Gastroesophageal sphincter (tissue), 4 donors: Measurements from ENCODE around the gene LMCD1. TPM values are rescaled to one million over a fixed set of nuclear protein-coding genes. Genes with fewer than 3 reads are reported as not detected.

Experiments
- ATAC-seq: fragments of 150-250 bp; one replicate; pipeline ENCODE4 v1.9.1; 2016; ENCODE audit warnings: mild to moderate bottlenecking, moderate library complexity
- H3K27ac ChIP-seq, 4 donors: fragments of 200-600 bp; sonication (generic) in 3 of 4; 1 replicate in 3 of 4; 2 replicates in 1 of 4; pipeline ENCODE4 v1.5.1; 2016 to 2019
- H3K27me3 ChIP-seq: fragments of 200-600 bp; sonication (generic); one replicate; pipeline ENCODE4 v1.5.1; 2019
- H3K36me3 ChIP-seq, 2 donors: fragments of 200-600 bp; sonication (generic); one replicate each; pipeline ENCODE4 v1.5.1; 2019; ENCODE audit warnings: control low read depth in 1 of 2
- H3K4me1 ChIP-seq, 3 donors: fragments of 200-600 bp; sonication (generic); 1 replicate in 2 of 3; 2 replicates in 1 of 3; pipeline ENCODE4 v1.5.1; 2016 to 2019; ENCODE audit warnings: control low read depth in 2 of 3
- H3K4me3 ChIP-seq, 2 donors: fragments of 200-600 bp; sonication (generic); one replicate each; pipeline ENCODE4 v1.5.1; 2019; ENCODE audit warnings: mild to moderate bottlenecking in 1 of 2, moderate library complexity in 1 of 2
- H3K9me3 ChIP-seq, 3 donors: fragments of 200-600 bp; sonication (generic); one replicate each; pipeline ENCODE4 v1.5.1; 2017 to 2019; ENCODE audit warnings: control low read depth in 2 of 3
- EP300 ChIP-seq: sonication (generic); formaldehyde crosslinking; IDR thresholded peaks from one replicate; pipeline ENCODE4 v1.6.1; 2017; ENCODE audit warnings: antibody characterized with exemption, mild to moderate bottlenecking
- POLR2A ChIP-seq, 2 donors: fragments of 450-650 bp; IDR thresholded peaks; one replicate each; pipeline ENCODE4 v1.6.1; 2017; ENCODE audit warnings: antibody characterized with exemption in 2 of 2, mild to moderate bottlenecking in 2 of 2, moderate library complexity in 1 of 2
- POLR2AphosphoS5 ChIP-seq: sonication (generic); formaldehyde crosslinking; IDR thresholded peaks from one replicate; pipeline ENCODE4 v1.6.1; 2017; ENCODE audit warnings: antibody characterized with exemption
- WGBS, 2 donors: methylation state at CpG; one replicate each; pipeline ENCODE4 v1.1.5; 2018; ENCODE audit warnings: low coverage in 1 of 2; 5-methylcytosine and 5-hydroxymethylcytosine counted together
- total RNA-seq, 4 donors: library from RNA; depleted of rRNA; stranded (reverse); fragments of >200 nt; gene quantifications; one replicate each; pipeline ENCODE4 v1.1.0, GENCODE V29; 2016
- TF ChIP-seq, protein P1 (sequence below), 4 experiments: fragments of 200-600 bp in 2 of 4; fragments of 450-650 bp in 2 of 4; sonication (generic) in 1 of 4; IDR thresholded peaks; one replicate each; pipeline ENCODE4 v1.5.1; 2017 to 2019; ENCODE audit warnings: antibody characterized with exemption in 4 of 4, mild to moderate bottlenecking in 2 of 4, moderate library complexity in 2 of 4

LMCD1 gene
- total RNA-seq, 4 donors from 2014 or later: 17.6 to 318 (median 136) TPM

DNA sequence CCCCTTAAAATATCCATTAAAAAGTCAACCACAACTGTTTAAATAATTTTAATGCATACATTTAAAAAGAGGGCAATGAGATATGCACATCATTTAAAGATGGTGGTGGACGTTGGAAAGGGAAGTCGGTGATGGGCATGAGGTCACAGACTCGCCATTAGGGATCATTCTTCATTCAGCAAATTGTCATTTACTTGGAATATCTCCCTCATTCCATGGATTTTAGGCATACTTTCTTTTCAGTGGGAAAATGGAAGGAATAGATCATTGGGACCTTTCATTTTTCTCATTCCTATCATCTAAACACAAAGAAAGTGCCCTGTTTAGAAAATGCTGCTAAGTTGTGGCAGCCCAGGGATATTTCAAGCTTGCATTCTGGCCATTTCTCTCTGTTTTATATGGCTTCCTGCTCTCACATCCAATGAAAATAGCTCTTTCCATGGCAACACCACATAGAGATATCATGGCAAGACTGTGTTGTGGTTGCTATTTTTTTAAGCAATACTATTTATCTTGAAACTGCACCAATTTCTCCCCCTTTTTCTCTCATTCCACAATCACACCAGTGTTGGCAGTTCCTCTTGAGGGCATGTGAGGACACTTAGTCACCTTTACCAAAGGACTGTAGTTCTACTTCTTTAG lies 40.7 kb upstream of the LMCD1 start:
- Histone ChIP-seq H3K27ac (no peak overlapping the region), H3K36me3 (no peaks in the 10 kb centered on the region), H3K4me3 (no peak overlapping the region), H3K4me1 (peaks cover 0 to 4% (median 0%) of the 10 kb centered on the region in 3 donors), H3K27me3 (no peaks in the 10 kb centered on the region), H3K9me3 (no peaks in the 10 kb centered on the region)
- no peak for TF ChIP-seq POLR2AphosphoS5
- TF ChIP-seq, protein P1, sequence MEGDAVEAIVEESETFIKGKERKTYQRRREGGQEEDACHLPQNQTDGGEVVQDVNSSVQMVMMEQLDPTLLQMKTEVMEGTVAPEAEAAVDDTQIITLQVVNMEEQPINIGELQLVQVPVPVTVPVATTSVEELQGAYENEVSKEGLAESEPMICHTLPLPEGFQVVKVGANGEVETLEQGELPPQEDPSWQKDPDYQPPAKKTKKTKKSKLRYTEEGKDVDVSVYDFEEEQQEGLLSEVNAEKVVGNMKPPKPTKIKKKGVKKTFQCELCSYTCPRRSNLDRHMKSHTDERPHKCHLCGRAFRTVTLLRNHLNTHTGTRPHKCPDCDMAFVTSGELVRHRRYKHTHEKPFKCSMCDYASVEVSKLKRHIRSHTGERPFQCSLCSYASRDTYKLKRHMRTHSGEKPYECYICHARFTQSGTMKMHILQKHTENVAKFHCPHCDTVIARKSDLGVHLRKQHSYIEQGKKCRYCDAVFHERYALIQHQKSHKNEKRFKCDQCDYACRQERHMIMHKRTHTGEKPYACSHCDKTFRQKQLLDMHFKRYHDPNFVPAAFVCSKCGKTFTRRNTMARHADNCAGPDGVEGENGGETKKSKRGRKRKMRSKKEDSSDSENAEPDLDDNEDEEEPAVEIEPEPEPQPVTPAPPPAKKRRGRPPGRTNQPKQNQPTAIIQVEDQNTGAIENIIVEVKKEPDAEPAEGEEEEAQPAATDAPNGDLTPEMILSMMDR (IDR thresholded peaks at IDR 0.05): no peak
- no peak for TF ChIP-seq POLR2A (IDR thresholded peaks at IDR 0.05)
- no peak for TF ChIP-seq EP300
- WGBS, 2 donors: 65 to 80% methylated on average over 3 of the region's 3 CpGs
- no peak for ATAC-seq

DNA sequence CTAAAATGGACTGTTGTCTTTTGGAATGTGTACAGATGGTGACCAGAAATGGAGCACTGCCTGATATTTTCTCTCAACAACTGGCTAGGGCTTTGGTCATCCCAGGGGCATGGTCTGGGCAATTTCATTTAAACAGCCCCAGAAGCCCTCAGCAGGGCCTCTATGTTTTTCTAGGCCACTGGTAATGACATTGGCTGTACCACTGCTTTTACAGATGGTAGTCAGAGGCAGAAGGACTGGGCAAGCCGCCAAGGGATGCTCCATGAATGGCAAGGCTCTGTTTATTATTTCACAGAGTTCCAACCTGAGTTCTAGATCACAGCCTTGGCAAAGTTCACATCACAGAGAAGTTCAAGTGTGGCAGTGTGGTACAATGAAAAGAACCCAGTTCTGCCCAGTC lies 37.0 kb upstream of the LMCD1 start:
- no peak for TF ChIP-seq POLR2AphosphoS5
- TF ChIP-seq, protein P1 (IDR thresholded peaks at IDR 0.05): no peak
- no peak for TF ChIP-seq EP300
- H3K36me3 ChIP-seq: no peaks in the 10 kb centered on the region
- H3K4me1 ChIP-seq: peaks cover 0 to 4% (median 0%) of the 10 kb centered on the region in 3 donors
- WGBS, 2 donors: 57% methylated on average over 1 of the region's 1 CpG; no CpG with 5 or more reads in 1 of the 2 donors
- no peak for ATAC-seq
- no peak overlapping the region for H3K27ac ChIP-seq
- no peaks in the 10 kb centered on the region for H3K9me3 ChIP-seq
- no peaks in the 10 kb centered on the region for H3K27me3 ChIP-seq
- no peak overlapping the region for H3K4me3 ChIP-seq

GRCh38 chr3:8466526-8466925 lies 35.1 kb upstream of the LMCD1 start:
- 67 to 100% methylated on average over 1 of the region's 1 CpG for WGBS, 2 donors
- TF ChIP-seq, protein P1 (IDR thresholded peaks at IDR 0.05): no peak
- TF ChIP-seq POLR2AphosphoS5 (no peak), POLR2A (IDR thresholded peaks at IDR 0.05) (no peak), EP300 (no peak)
- Histone ChIP-seq H3K36me3 (no peaks in the 10 kb centered on the region), H3K4me3 (no peak overlapping the region), H3K9me3 (no peaks in the 10 kb centered on the region), H3K27ac (no peak overlapping the region), H3K27me3 (no peaks in the 10 kb centered on the region), H3K4me1 (no peaks in the 10 kb centered on the region)
- no peak for ATAC-seq

- ATAC-seq: peak; percentile 54
- no peaks in the 10 kb centered on the region for H3K9me3 ChIP-seq
- TF ChIP-seq EP300 (no peak), POLR2AphosphoS5 (peak; percentile 70), POLR2A (IDR thresholded peaks at IDR 0.05) (no peak)
- TF ChIP-seq, protein P1 (IDR thresholded peaks at IDR 0.05): no peak
- H3K36me3 ChIP-seq: no peaks in the 10 kb centered on the region
- no peak overlapping the region for H3K27ac ChIP-seq
- H3K4me1 ChIP-seq: no peaks in the 10 kb centered on the region
- no peak overlapping the region for H3K4me3 ChIP-seq
- H3K27me3 ChIP-seq: no peaks in the 10 kb centered on the region
- 17 to 64% methylated on average over 2 to 11 of the region's 11 CpGs for WGBS, 2 donors
Measured at GRCh38 chr3:8470801-8471200, 30.8 kb upstream of the LMCD1 start.

DNA sequence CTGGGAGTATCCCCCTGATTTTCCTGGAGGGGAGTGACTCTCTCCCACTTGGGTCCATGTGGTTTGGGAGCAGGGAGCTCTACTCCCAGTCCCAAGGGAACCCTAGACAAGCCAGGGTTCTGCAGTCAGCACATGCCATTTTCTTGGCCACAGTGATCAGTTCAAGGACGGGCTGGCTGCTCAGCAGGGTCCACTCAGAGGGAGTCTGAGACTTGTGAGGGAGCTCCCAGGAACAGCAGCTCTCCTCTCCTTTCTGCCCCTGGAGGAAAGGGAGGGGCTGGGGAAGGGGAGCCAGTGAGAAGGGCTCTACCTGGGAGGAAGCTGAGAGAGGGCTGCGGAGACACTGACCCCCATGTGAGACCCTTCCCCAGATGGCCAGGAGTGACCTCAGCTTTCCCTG lies 29.1 kb upstream of the LMCD1 start:
- WGBS, 2 donors: 100% methylated on average over 1 of the region's 2 CpGs
- H3K27ac ChIP-seq: no peak overlapping the region

More for the DNA sequence above, 29.1 kb upstream of the LMCD1 start:
- H3K9me3 ChIP-seq: no peaks in the 10 kb centered on the region
- H3K36me3 ChIP-seq: no peaks in the 10 kb centered on the region
- no peak overlapping the region for H3K4me3 ChIP-seq
- H3K27me3 ChIP-seq: no peaks in the 10 kb centered on the region
- no peak for TF ChIP-seq POLR2AphosphoS5
- TF ChIP-seq, protein P1 (IDR thresholded peaks at IDR 0.05): no peak
- no peak for TF ChIP-seq EP300
- TF ChIP-seq POLR2A (IDR thresholded peaks at IDR 0.05): no peak
- ATAC-seq: no peak
- H3K4me1 ChIP-seq: no peaks in the 10 kb centered on the region
